ENCODE results near the gene HDAC7. TPM values are rescaled to one million over a fixed set of nuclear protein-coding genes. Genes with fewer than 3 reads are reported as not detected.

Gene HDAC7
- total and polyA plus RNA-seq, 2 of the 13 experiments (the other 11 are each of a cell fraction or from before 2014, with no cell fraction given): 4.6 to 10.8 TPM

- no peak for TF ChIP-seq ZNF256 (CRISPR knock-in tag; conservative IDR thresholded peaks at IDR 0.05)
- no peak for TF ChIP-seq ZNF724P (CRISPR knock-in tag; IDR thresholded peaks at IDR 0.05; ENCODE audit: borderline replicate concordance)
- TF ChIP-seq PRDM15 (CRISPR knock-in tag; IDR thresholded peaks at IDR 0.05): no peak
- peak; percentile 31; the same call in 1 of the 2 replicates for TF ChIP-seq HIC2 (CRISPR knock-in tag; IDR thresholded peaks at IDR 0.05; ENCODE audit: low read depth)
- no peak for TF ChIP-seq ZNF451 (CRISPR knock-in tag; IDR thresholded peaks at IDR 0.05)
- TF ChIP-seq ZNF512 (CRISPR knock-in tag; IDR thresholded peaks at IDR 0.05): no peak
- TF ChIP-seq PATZ1 (CRISPR knock-in tag; IDR thresholded peaks at IDR 0.05): peak; percentile 34; the same call in 1 of the 2 replicates
- TF ChIP-seq ADNP (CRISPR knock-in tag; IDR thresholded peaks at IDR 0.05): no peak
- TF ChIP-seq RBM22 (optimal IDR thresholded peaks at IDR 0.05; ENCODE audit: low read length): no peak
- no peak for TF ChIP-seq ESRRA (CRISPR knock-in tag; IDR thresholded peaks at IDR 0.05; ENCODE audit: low read depth)
- TF ChIP-seq CERS6 (CRISPR knock-in tag; IDR thresholded peaks at IDR 0.05): no peak
- TF ChIP-seq U2AF1 (optimal IDR thresholded peaks at IDR 0.05; ENCODE audit: low read depth, low read length): no peak
- no peak for TF ChIP-seq TBX3 (IDR thresholded peaks at IDR 0.05; ENCODE audit: borderline replicate concordance)
- TF ChIP-seq DDIT3 (CRISPR knock-in tag; IDR thresholded peaks at IDR 0.05): no peak
- no peak for TF ChIP-seq ZMYM2 (CRISPR knock-in tag; IDR thresholded peaks at IDR 0.05)
- TF ChIP-seq ZBTB25 (CRISPR knock-in tag; IDR thresholded peaks at IDR 0.05): no peak
- no peak for TF ChIP-seq ZNF749 (CRISPR knock-in tag; IDR thresholded peaks at IDR 0.05; ENCODE audit: borderline replicate concordance)
Measured at GRCh38 chr12:47773062-47773857, 46.4 kb downstream of the HDAC7 start, which contains the start of gene SLC48A1 (continued).

Measured in HepG2 (cell line).